ENCODE measurements around the gene SLC12A4. TPM values are rescaled to one million over a fixed set of nuclear protein-coding genes. Genes with fewer than 3 reads are reported as not detected.

The SLC12A4 gene
- total and polyA plus RNA-seq, 2 of the 13 experiments (the other 11 are each of a cell fraction or from before 2014, with no cell fraction given) = 65.1 to 84.3 TPM

- no peak for TF ChIP-seq NR1H2 (CRISPR knock-in tag; IDR thresholded peaks at IDR 0.05; ENCODE audit: borderline replicate concordance, low read depth)
- TF ChIP-seq, protein P1, sequence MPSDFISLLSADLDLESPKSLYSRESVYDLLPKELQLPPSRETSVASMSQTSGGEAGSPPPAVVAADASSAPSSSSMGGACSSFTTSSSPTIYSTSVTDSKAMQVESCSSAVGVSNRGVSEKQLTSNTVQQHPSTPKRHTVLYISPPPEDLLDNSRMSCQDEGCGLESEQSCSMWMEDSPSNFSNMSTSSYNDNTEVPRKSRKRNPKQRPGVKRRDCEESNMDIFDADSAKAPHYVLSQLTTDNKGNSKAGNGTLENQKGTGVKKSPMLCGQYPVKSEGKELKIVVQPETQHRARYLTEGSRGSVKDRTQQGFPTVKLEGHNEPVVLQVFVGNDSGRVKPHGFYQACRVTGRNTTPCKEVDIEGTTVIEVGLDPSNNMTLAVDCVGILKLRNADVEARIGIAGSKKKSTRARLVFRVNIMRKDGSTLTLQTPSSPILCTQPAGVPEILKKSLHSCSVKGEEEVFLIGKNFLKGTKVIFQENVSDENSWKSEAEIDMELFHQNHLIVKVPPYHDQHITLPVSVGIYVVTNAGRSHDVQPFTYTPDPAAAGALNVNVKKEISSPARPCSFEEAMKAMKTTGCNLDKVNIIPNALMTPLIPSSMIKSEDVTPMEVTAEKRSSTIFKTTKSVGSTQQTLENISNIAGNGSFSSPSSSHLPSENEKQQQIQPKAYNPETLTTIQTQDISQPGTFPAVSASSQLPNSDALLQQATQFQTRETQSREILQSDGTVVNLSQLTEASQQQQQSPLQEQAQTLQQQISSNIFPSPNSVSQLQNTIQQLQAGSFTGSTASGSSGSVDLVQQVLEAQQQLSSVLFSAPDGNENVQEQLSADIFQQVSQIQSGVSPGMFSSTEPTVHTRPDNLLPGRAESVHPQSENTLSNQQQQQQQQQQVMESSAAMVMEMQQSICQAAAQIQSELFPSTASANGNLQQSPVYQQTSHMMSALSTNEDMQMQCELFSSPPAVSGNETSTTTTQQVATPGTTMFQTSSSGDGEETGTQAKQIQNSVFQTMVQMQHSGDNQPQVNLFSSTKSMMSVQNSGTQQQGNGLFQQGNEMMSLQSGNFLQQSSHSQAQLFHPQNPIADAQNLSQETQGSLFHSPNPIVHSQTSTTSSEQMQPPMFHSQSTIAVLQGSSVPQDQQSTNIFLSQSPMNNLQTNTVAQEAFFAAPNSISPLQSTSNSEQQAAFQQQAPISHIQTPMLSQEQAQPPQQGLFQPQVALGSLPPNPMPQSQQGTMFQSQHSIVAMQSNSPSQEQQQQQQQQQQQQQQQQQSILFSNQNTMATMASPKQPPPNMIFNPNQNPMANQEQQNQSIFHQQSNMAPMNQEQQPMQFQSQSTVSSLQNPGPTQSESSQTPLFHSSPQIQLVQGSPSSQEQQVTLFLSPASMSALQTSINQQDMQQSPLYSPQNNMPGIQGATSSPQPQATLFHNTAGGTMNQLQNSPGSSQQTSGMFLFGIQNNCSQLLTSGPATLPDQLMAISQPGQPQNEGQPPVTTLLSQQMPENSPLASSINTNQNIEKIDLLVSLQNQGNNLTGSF (CRISPR knock-in tag; IDR thresholded peaks at IDR 0.05) = 0 out of 2 replicates have a peak, but pooled peaks have one; percentile 68
- TF ChIP-seq ZNF3 (CRISPR knock-in tag; IDR thresholded peaks at IDR 0.05) = 0 out of 2 replicates have a peak, but pooled peaks have one; percentile 24
- TF ChIP-seq RERE (CRISPR knock-in tag; IDR thresholded peaks at IDR 0.05; ENCODE audit: low read depth) = no peak
- TF ChIP-seq RFXANK (CRISPR knock-in tag; IDR thresholded peaks at IDR 0.05) = peak; percentile 61; the same call in 1 of the 2 replicates
- TF ChIP-seq ZNF569 (CRISPR knock-in tag; IDR thresholded peaks at IDR 0.05; ENCODE audit: borderline replicate concordance) = no peak
- no peak for TF ChIP-seq ZNF136 (CRISPR knock-in tag; IDR thresholded peaks at IDR 0.05; ENCODE audit: low read depth)
- no peak for TF ChIP-seq TRIM24 (CRISPR knock-in tag; IDR thresholded peaks at IDR 0.05)
- TF ChIP-seq, protein P2, sequence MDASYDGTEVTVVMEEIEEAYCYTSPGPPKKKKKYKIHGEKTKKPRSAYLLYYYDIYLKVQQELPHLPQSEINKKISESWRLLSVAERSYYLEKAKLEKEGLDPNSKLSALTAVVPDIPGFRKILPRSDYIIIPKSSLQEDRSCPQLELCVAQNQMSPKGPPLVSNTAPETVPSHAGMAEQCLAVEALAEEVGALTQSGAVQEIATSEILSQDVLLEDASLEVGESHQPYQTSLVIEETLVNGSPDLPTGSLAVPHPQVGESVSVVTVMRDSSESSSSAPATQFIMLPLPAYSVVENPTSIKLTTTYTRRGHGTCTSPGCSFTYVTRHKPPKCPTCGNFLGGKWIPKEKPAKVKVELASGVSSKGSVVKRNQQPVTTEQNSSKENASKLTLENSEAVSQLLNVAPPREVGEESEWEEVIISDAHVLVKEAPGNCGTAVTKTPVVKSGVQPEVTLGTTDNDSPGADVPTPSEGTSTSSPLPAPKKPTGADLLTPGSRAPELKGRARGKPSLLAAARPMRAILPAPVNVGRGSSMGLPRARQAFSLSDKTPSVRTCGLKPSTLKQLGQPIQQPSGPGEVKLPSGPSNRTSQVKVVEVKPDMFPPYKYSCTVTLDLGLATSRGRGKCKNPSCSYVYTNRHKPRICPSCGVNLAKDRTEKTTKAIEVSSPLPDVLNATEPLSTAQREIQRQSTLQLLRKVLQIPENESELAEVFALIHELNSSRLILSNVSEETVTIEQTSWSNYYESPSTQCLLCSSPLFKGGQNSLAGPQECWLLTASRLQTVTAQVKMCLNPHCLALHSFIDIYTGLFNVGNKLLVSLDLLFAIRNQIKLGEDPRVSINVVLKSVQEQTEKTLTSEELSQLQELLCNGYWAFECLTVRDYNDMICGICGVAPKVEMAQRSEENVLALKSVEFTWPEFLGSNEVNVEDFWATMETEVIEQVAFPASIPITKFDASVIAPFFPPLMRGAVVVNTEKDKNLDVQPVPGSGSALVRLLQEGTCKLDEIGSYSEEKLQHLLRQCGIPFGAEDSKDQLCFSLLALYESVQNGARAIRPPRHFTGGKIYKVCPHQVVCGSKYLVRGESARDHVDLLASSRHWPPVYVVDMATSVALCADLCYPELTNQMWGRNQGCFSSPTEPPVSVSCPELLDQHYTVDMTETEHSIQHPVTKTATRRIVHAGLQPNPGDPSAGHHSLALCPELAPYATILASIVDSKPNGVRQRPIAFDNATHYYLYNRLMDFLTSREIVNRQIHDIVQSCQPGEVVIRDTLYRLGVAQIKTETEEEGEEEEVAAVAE (CRISPR knock-in tag; IDR thresholded peaks at IDR 0.05; ENCODE audit: borderline replicate concordance) = no peak
- no peak for TF ChIP-seq ZNF468 (CRISPR knock-in tag; IDR thresholded peaks at IDR 0.05)
- no peak for TF ChIP-seq ZNF431 (CRISPR knock-in tag; IDR thresholded peaks at IDR 0.05; ENCODE audit: borderline replicate concordance, low read depth)
- TF ChIP-seq MTA3 (CRISPR knock-in tag; IDR thresholded peaks at IDR 0.05) = no peak
Observed at GRCh38 chr16:67993207-67994039, 25.0 kb upstream of the SLC12A4 start (continued).
